ENCODE measurements around the gene TBATA. TPM values are rescaled to one million over a fixed set of nuclear protein-coding genes. Genes with fewer than 3 reads are reported as not detected.

TBATA gene
- total RNA-seq, 2 experiments from 2014 or later: not detected

DNA sequence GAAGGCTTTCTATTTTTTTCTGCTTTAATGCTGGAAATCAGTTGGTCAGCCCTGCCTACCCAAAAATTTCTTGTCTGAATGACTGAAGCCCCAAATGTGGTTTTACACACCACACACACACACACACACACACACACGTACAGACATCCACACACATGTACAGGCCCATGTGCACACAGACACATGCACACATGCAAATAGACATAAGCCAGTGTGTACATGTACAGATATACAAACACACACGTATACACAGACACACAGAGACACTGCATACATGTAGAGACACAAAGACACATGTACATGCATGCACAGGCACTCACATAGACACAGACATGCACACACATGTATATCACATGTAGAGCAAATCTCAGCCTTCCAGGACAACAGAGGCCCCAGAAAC is 54.2 kb downstream of the TBATA start:
- H3K27me3 Mint-ChIP-seq: peaks cover 2% of the 10 kb centered on the region
- no peak overlapping the region for H3K4me3 Mint-ChIP-seq
- peaks cover 2% of the 10 kb centered on the region for H3K4me1 Mint-ChIP-seq
- ATAC-seq (ENCODE audit: low read depth) (no peak), DNase-seq (no peak)
- no peaks in the 10 kb centered on the region for H3K9me3 Mint-ChIP-seq
- H3K36me3 Mint-ChIP-seq: no peaks in the 10 kb centered on the region
- POLR2A ChIA-PET: no interaction called here
- no peak overlapping the region for H3K27ac Mint-ChIP-seq

DNA sequence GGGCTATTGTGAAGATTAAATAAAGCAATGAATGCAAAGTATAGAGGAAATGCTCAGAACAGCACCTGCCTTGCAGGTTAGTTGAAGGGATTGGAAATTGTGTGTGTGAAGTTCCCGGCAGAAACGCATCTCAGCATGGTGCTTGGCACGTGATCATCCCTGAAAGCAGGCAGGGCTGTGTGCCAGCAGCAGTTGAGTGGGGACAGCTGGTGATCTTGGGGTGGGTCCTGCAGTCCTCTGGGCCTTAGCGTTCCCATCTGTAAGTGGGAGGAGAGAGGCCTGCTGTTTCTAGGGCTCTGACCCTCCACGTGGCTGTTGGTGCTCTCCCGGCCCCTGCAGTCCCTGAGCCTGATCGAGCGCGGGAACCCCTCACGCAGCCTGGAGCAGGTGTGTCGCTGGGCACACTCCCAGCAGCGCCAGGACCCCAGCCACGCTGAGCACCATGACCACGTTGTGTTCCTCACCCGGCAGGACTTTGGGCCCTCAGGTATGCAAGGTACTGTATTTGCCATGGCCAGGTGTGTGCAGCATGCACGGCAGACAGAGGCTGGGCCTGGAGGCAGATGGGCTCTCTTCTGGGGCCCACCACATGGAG is 55.3 kb downstream of the TBATA start:
- Mint-ChIP-seq H3K27ac (no peak overlapping the region), H3K36me3 (no peaks in the 10 kb centered on the region), H3K27me3 (peaks cover 2% of the 10 kb centered on the region), H3K9me3 (no peaks in the 10 kb centered on the region), H3K4me1 (peaks cover 2% of the 10 kb centered on the region), H3K4me3 (no peak overlapping the region)
- DNase-seq (no peak), ATAC-seq (ENCODE audit: low read depth) (no peak)
- POLR2A ChIA-PET: no interaction called here

DNA sequence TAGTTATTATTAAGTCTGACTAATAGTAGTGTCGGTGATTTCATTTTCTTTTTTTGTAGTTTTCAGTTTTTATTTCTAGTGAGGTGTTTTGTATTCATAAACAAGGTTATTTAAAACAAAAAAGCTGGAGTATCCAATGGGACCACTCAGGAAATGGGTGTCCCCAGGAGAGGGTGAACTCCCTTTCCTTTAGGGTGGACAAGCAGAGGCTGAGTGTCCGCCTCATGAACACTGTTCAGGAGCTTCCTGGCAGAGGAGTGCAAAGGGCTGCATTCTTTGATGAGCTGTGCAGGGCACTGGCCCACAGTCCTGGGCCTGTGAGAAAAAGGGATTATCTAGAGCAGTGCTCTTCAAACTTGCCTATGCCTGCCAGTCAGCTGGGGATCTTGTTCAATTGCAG is 56.8 kb downstream of the TBATA start:
- no peak overlapping the region for H3K27ac Mint-ChIP-seq
- H3K9me3 Mint-ChIP-seq: no peaks in the 10 kb centered on the region

DNA sequence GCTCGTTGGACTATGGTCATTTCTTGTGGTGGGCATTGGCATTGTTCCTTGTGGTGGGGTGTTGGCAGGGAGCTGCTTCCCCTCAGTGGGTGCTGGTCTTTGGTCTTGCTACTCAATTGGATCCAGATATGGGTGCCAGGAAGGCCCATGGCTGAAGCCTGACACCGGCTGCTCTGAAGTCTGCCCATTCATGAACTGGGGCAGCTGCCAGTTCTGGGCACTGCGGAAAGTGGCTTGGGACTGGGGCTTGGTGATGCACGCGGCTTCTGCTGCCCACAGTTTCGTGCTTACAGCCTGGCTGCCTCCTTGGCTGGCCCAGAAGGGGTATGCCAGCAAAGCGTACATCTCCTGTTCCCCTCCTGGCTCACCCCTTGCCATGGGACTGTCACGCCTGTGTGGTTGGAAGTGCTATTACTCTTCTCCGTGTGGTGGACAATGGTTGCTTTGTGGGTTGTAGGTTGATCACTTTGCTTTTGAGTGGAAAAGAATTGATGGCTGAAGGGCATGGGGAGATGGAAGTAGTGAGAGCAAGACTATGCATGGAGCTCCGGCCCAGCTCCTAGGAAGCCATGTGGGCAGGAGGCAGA is 58.2 kb downstream of the TBATA start:
- ATAC-seq (ENCODE audit: low read depth) (no peak), DNase-seq (no peak)
- no peaks in the 10 kb centered on the region for H3K36me3 Mint-ChIP-seq
- H3K27ac Mint-ChIP-seq: no peak overlapping the region
- H3K4me1 Mint-ChIP-seq: peaks cover 2% of the 10 kb centered on the region
- peaks cover 2% of the 10 kb centered on the region for H3K27me3 Mint-ChIP-seq
- no peak overlapping the region for H3K4me3 Mint-ChIP-seq
- POLR2A ChIA-PET: no interaction called here
- no peaks in the 10 kb centered on the region for H3K9me3 Mint-ChIP-seq

More for the DNA sequence above, 56.8 kb downstream of the TBATA start:
- POLR2A ChIA-PET: no interaction called here
- Mint-ChIP-seq H3K4me3 (no peak overlapping the region), H3K36me3 (no peaks in the 10 kb centered on the region), H3K27me3 (peaks cover 2% of the 10 kb centered on the region), H3K4me1 (peaks cover 2% of the 10 kb centered on the region)
- no peak for DNase-seq
- ATAC-seq (ENCODE audit: low read depth): no peak

DNA sequence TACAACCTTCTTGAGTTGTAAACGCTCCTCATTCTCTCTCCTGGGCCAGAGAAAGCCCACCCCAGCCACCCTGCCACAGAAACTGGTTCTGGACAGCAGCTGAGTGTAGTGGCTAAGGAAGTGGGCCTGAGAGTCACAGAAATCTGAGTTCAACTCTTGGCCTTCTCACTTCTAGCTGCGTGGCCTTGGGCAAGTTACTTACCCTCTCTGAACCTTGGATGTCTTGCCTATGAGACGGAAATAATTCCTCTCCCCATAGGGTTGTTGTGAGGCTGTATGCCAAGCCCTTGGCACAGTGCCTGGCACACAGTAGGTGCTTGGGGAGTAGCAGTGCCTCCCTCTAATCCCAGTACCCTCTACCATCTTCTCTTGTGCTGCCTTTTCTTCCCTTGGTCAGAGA is 61.4 kb downstream of the TBATA start:
- no peaks in the 10 kb centered on the region for H3K27me3 Mint-ChIP-seq
- H3K27ac Mint-ChIP-seq: no peak overlapping the region
- DNase-seq (no peak), ATAC-seq (ENCODE audit: low read depth) (no peak)
- POLR2A ChIA-PET: no interaction called here
- no peak overlapping the region for H3K4me3 Mint-ChIP-seq
- H3K9me3 Mint-ChIP-seq: no peaks in the 10 kb centered on the region
- no peaks in the 10 kb centered on the region for H3K36me3 Mint-ChIP-seq
- H3K4me1 Mint-ChIP-seq: no peaks in the 10 kb centered on the region

DNA sequence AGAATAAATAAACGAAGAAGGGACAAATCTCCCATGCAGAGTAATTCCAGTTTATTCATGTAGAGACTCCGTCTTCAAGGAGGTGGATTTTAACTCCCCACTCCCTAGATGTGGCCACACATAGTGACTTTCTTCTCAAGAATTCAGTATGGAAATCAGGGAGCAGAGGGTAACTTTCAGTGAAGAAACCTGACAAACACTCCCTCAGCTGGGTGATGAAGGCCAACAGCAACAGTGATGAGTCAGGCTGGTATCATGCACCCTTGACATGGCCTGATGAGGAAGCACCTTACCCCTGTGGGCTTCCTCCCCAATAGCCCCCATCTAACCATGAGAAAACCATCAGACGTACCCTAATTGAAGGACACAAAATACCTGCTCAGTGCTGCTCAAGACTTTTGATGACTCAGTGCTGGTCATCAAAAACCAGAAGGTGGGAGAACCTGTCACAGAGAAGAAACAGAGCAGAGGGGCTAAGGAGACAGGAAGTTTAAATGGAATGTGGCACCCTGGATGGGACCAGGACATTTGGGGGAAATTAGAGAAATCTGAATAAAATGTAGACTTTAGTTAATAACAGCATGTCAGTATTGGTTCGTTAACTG is 62.3 kb downstream of the TBATA start:
- no peaks in the 10 kb centered on the region for H3K36me3 Mint-ChIP-seq
- H3K27ac Mint-ChIP-seq: no peak overlapping the region
- no peaks in the 10 kb centered on the region for H3K9me3 Mint-ChIP-seq
- H3K27me3 Mint-ChIP-seq: no peaks in the 10 kb centered on the region
- ATAC-seq (ENCODE audit: low read depth) (no peak), DNase-seq (no peak)
- H3K4me1 Mint-ChIP-seq: no peaks in the 10 kb centered on the region
- POLR2A ChIA-PET: no interaction called here
- no peak overlapping the region for H3K4me3 Mint-ChIP-seq

Other genes with a start within 250 kb of the TBATA start
- gene PRF1, start 182.6 kb downstream of the TBATA start, total RNA-seq: 100 to 1,000 TPM; 165 to 170 TPM
- not detected for gene ADAMTS14, start 112.9 kb downstream of the TBATA start, total RNA-seq
- gene SGPL1, start 30.6 kb upstream of the TBATA start, total RNA-seq: 10 to 100 TPM; 28.2 to 31.8 TPM
- 10 to 100 TPM; 23.5 to 27.7 TPM for gene PCBD1, start 103.2 kb upstream of the TBATA start, total RNA-seq